NCI-H2171 (cell line): Measurements from ENCODE around the gene PARM1.
"Not testable (repeated sequence)": the region's sequence is repeated elsewhere in the genome, so short reads cannot be mapped to it uniquely, and the experiment has no call there.

Experiments used
- DNase-seq: peaks from one replicate; lab custom pipeline; 2025; lab: John Stamatoyannopoulos, UW

The PARM1 gene

DNA sequence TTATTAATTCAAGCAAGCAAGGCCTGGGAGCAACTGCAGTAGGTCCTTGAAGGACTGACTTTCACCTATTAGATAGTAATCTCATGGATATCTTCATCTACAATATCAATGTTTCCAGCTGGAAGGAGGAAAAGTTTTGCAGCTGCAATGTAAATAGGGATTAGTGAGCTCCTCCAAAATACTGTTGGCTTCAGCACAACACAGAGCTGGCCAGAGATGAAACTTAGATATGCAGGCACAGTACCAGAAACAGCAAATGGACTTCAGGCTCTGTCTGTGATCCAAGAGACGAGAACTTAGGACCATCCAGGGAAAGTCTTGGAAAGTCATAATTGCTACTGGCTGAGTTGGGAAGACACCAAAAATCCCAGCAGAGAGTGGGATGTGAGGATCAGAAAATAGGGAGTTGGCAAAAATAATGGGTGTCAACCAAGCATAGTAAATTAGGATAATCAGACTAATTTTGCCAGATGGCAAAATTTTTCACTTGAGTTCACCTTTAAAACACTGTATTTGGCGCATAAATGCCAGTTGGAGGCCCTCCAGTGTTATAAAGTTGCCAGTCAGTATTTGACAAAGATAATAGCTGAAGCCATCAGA is 57.5 kb downstream of the PARM1 start:
- DNase-seq: no peak

DNA sequence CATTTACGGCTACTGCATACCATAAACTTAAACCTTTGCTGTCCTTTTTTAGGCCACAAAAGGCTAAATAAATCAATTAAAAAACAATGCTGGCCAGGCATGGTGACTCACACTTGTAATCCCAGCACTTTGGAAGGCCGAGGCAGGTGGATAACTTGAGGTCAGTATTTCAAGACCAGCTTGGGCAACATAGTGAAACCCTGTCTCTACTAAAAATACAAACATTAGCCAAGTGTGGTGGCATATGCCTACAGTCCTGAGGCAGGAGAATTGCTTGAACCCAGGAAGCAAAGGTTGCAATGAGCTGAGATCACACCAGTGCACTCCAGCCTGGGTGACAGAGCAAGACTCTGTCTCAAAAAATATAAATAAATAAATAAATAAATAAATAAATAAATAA is 61.5 kb downstream of the PARM1 start:
- DNase-seq: not testable (repeated sequence)

DNA sequence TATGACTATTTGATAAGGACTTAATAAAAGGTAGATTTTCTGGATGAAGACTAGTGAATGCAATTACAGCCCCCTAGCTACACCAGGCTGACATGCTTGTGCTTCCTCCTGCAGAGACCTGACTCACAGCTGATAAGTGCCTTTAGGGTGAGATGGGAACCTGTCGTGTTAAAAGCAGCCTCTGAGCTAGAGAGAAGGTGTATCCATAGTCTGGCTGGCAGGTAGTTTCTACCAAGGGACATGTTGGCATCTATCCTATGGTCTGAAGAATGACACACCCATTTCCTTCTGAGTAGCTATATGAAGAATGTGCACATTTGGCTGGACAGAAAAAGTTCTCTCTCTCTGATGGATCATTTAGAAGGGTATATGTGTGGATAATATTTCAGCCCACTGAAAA is 64.1 kb downstream of the PARM1 start:
- DNase-seq: no peak

DNA sequence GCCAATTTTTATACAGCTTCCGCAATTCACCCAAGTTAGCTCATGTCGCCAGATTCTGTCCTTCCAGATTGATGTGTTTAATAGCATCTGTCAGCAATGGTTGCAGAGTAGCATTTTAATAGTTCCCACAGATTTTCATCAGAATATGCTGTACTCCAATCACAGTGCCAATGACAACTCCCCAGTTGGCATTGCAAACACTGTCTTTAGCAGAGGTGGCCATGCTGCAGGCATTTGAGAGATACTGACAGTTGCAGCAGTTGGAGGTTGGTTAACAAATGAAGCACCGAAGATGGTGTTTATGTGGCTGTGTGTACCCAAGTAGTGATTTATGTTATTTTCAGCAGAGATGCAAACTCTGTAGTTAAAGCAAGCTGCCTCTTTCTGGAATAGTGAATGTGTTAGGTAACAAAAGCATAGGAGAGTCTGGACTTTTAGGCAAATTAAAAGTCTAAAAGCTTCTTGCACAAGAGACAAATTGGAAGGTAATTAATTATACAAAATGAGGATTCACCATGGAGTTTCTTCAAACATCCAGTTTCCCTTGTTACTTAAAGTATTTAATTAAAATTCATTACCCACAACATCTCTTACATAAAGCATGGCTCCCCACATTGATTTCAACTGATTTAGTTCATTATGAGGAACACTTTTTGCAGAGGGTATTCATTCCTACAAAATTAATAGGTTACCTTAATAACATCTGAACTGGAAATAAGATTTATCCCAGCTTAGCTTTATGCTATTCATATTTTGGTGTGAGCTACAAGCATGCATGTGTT is 65.2 kb downstream of the PARM1 start:
- no peak for DNase-seq

DNA sequence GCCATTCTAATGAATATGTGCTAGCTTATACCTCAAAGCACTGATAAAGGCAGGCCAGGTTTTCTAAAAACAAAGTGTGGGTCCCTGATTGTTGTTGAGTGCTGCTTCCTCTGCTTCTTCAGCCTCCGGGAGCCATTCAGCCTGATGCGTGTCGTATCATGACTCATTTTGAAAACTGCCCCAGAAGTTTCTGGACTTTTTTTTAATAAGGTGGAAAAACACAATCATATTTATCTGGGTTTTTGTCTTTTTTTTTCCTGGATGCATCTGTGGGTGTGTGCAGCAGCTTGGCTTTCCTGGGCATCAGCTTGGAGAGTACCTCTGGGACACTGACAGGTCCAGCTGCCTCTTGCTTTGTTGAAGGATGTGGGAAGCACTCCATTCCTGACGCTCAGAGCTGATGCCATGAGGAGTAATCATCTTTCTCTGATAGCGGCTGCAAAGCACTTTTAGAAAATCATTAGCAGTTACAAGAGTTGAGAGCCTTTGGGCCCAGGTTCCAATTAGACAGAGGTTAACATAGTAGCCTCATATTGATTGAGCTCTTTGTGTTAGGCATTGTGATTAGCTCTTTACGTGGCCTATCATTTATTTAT is 66.9 kb downstream of the PARM1 start:
- DNase-seq: peak; percentile 6

DNA sequence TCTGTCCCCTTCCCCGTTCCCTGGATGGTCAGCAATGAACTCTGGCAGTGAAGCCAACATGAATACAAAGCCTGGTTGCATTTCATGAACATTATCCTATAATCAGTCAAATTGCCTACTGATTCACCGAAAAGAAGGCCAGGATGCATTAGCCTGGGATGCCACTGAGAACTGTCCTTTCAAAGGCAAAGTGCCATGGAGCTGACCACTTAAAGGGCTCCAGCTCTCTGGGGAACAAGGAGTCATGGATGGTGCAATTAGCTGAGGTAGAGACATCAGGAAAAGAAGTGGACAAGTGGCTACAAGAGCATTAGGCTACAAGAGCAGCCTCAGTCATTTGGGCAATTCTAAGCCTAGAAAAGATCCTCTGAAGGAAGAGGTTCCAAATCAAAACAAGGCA is 69.0 kb downstream of the PARM1 start:
- DNase-seq: no peak

DNA sequence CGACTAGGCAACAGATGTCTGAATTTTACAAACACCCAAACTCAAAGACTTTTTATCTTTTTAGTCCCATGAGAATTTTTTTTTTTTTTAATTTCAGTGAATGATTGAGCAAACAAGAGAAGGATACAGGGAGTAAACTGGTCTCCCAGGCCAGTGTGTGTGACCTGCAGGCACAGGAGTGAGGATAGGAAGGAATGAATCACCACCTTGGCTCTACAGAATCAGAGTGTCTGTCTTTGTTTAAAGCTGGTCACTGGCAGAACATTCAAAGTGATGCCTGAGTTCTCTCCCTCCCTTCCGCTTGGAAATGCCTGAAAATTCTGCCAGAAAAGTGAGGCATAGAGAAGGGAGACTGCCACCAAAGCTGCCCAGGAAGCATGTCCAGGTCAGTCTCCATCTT is 69.5 kb downstream of the PARM1 start:
- no peak for DNase-seq

DNA sequence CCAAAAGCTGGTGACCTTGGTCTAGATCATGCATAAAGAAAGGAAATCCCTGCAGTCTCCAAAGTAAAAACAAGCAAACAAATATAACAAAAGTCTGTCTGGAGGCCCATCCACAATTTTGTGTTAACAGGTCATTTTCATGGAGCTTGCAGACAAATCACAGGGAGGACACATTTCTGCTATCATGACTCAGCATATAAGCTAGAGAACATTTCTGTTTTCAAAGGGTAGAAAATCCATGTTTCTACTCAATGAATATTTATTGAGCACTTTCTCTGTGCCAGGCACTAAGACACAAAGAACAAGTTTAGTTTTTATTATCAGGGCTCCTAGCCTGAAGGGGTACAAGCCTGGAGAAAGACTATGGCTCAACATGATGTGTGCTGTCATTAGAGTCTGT is 71.1 kb downstream of the PARM1 start:
- DNase-seq: no peak

DNA sequence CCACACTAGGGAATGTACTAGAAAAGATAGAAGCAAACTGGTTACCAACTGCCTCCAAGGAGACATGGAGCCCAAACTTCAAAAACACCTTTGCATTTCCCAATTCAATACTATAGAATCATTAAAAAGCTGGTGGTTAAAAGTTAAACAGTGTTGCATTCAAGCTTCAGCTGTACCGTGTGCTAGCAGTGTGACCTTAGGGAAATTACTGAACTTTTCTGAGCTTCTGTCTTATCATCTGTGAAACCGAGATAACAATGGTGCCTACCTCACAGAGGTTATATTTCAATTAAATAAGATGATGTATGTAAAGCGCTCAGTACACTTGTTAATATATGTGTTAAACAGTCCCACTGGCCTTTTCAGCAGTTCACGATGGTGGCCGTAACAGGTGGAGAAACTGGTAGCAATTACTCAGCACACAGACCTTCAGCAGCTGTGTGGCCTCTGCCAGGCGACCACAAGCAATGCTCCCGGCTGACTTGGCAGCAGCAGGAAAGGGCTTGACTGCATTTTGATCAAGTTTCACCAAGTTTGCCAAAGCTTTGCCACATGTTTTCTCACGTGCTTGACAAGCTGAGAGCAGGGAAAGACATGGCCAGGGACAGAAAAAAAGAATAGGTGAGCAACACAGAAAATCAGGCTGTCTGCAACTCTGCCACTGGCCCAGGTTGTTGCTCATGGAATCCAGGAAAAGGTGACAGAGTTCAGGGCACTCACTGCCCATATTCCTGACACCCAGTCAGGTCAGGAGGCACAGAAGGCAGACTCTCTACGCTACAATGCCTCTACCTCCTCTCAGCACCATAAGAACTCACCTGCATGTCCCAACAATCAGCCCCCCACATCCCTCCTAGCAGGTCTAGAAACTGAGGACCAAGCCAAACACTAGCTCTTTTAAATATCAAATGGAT is 72.1 kb downstream of the PARM1 start:
- DNase-seq: peak; percentile 20

DNA sequence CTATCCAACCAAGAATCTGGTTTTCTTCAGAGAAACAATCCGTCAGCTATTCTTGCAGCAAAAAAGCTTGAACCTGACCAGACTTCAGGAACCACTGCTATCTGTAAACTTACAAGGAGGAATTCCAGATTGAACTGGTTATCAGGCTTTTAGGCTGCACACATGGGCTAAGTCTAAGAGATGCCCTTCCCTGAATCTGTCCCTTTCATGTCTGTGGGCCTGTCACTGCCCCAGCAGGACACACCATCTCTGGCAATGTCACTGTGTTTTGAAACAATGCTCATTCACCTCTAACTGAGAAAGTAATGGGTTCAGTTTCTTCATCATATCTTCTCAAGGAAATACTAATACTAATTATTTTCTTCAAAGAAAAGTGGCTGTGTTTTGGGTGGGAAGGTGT is 72.8 kb downstream of the PARM1 start:
- no peak for DNase-seq

DNA sequence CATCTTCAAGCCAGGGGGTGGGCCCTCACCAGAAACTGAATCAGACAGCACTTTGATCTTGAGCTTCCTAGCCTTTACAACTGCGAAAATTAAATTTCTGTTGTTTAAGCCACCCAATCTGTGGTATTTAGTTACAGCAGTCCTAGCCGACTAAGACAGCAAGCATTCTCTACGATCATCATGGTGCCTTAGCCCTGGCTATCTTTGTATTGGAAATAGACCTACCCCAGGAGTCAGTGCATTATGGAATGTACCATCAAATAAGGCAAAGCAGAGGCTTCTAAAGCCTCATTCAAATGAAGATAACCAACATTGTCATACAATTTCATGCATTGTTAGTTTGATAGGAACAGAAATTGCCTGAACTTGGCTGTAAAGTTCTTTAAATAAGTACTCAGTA is 75.0 kb downstream of the PARM1 start:
- DNase-seq: no peak

DNA sequence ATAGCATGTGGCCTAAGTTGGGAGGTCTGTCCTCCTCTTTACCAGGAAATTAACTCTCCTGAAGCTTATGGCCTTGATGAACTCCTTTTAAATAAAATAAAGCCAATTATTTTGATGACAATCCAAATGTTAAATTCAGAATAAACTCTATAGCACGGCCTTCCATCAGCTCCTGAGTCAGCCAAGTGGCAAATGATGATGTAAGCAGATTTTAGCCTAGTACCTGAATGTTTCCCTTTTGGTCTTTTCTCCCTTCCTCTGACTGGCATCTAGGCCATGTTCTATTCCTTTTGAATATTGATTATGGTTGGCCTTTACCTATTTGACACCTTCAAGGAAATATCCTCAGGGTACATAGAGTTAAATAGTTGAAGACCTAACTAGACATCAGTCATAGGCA is 76.2 kb downstream of the PARM1 start:
- DNase-seq: no peak

DNA sequence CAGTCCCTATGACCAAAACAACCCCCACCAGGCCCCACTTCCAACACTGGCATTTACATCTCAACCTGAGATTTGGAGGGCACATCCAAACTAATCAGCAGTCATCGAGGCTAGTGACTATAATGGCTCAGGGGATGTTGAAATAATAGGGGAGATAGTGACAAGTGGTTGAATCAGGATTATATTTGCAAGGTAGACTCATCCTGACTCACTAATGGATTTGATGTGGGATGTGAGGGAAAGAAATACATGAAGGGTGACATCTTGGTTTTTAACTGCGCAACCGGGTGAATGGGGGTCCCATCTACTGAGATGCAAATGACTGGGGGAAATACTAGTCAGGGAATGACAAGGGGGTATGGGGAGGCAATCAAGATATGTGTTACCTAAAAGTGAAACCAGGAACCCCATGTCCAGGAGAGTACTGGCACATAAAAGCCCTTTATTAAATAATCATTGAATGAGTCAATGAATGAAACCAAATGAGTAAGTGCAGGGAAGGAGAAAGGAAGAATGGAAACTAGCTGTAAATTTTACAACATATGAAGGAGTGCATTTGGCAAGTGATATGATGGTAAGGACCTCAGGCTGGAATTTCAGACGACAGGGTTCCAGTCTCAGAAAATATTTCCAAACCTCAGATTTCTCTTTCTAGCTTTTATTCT is 78.3 kb downstream of the PARM1 start:
- DNase-seq: no peak

DNA sequence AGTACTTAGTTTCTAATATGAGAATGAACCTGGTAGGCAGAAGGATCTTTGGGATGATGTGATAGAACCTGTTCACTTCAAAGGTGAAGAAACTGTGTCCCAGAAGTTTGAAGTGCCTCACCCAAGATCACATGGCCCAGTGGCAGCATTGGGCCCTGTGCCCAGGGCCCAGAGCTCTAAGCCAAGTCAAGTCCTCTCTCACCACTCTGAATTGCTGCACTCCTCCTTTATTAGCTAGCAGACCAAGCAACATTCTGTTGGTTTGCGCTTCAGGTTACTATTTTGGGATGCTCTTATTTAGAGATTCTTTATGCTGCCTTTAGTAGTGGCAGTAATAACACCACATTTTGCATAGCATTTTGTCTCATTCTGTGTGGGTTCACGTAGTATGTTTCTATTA is 82.7 kb downstream of the PARM1 start:
- DNase-seq: no peak

DNA sequence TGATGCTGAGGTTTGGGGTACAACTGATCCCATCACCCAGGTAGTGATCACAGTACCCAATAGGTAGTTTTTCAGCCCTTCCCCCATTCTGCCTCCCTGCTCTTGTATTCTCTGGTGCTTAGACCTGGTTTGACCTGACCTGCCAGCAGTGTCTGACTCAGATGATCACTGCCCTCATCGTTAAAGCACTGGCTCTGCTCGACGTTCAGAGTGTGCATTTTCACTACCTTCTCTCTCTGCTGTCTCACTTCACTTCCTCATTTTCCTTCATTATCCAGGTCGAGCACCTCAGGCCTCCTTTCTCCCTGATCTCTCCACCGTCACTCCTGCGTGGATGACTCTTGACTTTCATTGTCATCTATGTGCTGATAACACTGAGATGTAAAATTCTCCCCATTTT is 83.6 kb downstream of the PARM1 start:
- no peak for DNase-seq

DNA sequence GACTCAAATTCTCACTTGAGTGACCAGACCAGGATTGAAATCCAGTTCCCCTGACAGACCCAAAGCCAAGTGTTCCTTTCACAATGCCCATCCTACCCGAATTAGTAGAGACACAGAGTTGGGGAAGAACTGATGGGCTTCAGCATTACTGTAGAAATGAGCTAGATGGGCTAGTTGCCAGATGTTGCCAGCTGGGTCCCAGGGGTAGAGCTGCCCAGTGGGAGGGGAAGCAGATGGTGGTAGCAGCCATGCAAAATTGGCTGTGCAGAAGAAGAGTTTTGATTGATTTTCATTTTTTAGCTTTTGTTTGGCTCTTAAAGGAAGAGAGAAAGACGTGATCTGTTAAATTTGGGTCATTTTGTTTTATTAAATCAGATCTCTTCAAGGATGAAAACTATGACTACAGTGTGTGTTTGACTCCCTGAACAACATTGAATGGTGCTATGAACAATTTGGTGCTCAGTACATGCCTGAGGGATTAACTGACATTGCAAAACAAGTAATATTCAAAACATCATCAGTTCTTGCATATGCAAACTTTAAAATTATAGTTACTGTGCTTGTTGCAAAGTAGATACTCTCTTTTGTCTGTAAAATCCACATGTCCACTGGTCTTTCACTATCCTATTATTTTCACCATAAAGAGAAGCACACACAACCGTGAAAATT is 86.0 kb downstream of the PARM1 start:
- no peak for DNase-seq

DNA sequence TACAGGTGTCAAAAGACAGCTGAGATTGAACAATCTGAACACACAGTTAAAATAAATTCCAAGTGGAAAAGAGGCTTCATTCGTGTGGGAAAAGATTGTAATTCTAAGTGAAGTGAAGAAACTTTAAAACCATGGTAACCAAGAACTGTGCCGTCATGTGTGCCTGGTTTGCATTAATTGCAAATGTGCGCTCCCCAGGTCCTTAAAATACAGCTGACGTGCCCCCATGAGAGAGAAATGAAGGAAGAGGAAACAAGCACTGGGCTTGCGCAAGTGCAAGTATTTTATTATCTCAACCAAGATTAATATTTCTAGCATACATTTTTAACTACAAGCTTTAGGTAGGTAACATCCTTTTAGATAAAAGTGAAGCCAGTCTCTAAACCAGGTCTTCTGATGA is 92.5 kb downstream of the PARM1 start:
- no peak for DNase-seq

DNA sequence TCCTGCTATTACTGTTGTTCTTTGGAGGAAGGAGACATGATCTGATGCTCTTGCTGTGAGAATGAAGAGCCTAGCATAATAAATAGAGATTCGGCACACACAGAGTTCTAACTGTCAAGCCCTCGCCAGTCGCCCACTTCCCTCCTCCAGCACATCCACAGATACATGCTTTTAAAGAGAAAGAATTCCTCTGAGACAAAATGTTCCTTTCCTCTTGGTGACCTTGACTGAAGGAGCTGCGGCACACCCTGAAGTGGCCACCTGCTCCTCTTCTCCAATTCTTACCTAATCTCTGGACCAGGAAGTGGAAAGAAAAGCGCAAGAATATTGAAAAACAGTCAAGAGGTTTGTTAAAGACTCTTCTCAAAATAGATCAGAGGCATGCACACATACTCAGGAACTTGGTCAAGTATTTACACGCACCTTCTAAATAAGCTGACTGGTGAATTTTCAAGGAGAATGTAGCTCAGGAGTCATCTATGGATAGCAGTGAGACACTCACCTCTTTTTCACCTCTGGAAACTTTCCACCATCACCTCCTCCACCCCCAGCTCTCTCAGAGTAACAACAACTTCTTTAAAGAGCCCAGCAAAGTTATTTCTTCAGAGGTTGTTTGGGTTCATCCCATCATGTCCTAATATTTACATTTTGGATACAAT is 95.4 kb downstream of the PARM1 start:
- no peak for DNase-seq

DNA sequence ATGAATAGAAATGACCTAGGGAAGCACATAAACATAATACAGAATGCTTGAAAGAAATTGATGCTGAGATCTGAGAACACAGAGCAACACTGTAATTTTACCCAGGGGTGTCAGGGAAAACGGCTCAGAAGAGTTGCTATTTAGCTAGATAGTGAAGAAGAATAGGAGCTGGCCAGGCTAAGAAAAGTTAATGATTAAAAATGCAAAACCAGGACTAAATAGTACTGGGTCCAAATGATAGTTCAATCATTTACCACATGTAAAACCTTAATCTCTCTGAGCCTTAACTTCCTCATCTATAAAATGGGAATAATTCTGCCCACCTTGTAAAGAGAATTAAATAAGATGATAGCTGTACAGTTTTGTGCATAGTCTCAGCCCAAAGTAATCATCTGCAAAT is 97.1 kb downstream of the PARM1 start:
- DNase-seq: no peak

DNA sequence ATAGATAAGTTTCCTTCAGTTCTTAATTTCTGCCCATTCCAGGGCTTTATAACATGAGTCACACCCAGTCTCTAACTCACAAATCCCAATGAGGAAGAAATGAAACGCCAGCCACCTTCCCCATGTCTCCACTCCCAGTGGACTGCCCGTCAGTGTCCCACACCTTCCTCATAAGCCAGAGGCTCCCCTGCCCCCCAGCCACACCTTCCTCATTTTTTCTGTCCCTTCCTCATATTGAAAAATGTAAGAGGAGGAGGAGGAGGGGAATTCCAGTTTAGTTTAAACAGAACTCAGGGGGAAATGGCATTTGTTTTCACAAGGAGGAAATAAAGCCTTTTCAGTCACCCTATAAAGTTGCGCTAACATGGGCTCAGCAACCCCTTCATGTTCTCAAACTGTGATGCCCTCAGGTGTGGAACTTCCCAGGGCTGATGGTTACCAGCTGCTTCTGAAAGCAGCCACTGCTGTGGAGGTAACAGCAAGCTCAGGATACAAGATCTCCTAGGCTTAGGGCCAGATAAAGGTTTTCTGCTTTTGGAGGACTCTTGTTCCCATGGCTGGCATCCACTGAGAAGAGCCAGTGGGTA is 97.8 kb downstream of the PARM1 start:
- DNase-seq: no peak

DNA sequence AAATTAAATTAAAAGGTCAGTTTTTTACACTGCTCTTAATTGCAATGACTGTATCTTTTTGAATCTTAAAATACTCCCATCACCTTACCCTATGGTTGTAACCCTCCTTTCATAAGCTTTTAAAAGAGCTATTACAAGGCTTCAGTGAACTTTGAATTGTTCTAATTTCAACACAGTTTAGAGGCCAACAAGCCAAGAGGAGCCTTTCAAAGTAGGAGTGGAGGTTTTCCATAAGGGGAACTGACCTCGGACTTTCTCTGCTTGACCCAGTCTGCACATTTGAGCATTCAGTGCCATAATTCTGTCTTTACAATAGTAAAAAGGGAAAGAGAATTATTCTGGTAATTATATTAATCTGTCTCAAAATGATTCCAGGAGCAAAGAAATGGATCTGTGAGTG is 98.9 kb downstream of the PARM1 start:
- DNase-seq: no peak
